Measurements from ENCODE around the gene NEK6. TPM values are rescaled to one million over a fixed set of nuclear protein-coding genes. Genes with fewer than 3 reads are reported as not detected.

The NEK6 gene
- total RNA-seq, 1 donor from 2014 or later = 32.5 TPM

DNA sequence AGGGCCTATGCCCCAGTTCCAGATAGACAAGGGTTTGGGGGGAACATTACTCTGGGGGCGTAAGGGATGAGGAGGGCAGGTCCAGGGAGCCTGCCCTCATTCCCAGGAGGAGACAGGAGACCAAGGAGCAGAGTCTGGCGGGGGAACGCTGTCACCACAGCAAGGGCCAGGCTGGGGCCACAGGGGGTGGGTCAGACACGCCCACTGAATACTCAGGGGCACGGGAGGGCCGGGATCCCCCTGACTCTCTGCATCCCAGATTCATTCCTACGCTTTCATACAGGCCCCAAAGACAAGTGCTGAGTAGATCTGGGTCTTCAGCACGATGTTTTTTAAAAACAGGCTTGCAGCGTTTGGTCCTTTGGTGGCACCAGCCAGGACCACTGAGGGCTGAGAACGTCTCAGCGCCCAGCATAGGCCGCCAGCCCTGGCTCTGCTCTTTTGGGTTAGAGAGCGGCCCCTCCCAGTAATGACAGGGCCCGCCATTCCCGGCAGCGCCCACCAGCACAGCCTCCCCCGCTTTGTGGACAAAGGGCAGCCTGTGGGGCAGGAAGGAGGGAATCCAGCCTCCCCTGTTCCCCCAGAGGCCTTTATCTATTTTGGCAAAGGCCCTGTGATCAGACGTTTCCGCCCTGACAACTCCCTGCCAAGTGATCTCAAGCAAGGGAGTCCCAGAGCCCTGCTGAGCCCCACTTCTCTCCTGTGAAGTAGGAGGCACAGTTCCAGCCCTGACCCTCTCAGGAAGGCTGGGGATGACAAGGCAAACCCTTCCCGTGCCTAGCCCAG lies 24.9 kb downstream of the NEK6 start:
- H3K9me3 Mint-ChIP-seq = no peaks in the 10 kb centered on the region
- H3K4me3 Mint-ChIP-seq = no peak overlapping the region
- no peak overlapping the region for H3K27ac Mint-ChIP-seq
- no peaks in the 10 kb centered on the region for H3K36me3 Mint-ChIP-seq (ENCODE audit: low read depth)
- no peak for DNase-seq
- intact Hi-C loops (cut with micrococcal nuclease) = no loop called here
- H3K27me3 Mint-ChIP-seq = no peaks in the 10 kb centered on the region
- H3K4me1 Mint-ChIP-seq = peaks cover 22% of the 10 kb centered on the region

DNA sequence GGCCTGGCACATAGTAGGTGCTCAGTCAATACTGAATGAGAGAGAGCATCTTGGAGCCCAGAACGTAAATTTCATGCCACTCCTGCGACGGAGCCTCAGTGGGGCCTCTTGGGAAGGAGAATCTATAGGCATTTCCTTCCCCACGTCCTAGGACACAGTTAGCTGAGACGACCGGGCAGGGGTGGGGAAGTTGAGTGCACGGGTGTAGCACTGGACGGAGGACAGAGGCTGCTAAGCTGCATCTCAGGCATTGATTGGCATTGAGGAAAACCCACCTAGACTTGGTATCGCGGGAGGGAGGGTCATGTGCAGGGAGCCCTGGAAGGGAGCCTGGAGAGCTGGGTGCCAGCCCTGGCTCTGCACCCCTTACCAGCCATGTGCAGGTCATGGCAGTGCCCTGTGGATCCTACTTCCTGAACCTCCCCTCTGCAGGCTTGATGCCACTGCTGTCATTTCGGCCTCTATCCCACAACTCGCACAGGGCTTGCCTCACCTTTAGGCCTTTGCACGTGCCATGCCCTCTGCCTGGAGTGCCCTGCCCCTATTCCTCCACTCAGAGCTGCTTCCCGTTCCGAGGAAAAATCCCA lies 25.6 kb downstream of the NEK6 start:
- H3K27ac Mint-ChIP-seq = no peak overlapping the region
- no peak for DNase-seq
- peaks cover 25% of the 10 kb centered on the region for H3K4me1 Mint-ChIP-seq
- no peaks in the 10 kb centered on the region for H3K27me3 Mint-ChIP-seq
- intact Hi-C loops (cut with micrococcal nuclease) = no loop called here
- no peaks in the 10 kb centered on the region for H3K36me3 Mint-ChIP-seq (ENCODE audit: low read depth)
- no peak overlapping the region for H3K4me3 Mint-ChIP-seq
- no peaks in the 10 kb centered on the region for H3K9me3 Mint-ChIP-seq

DNA sequence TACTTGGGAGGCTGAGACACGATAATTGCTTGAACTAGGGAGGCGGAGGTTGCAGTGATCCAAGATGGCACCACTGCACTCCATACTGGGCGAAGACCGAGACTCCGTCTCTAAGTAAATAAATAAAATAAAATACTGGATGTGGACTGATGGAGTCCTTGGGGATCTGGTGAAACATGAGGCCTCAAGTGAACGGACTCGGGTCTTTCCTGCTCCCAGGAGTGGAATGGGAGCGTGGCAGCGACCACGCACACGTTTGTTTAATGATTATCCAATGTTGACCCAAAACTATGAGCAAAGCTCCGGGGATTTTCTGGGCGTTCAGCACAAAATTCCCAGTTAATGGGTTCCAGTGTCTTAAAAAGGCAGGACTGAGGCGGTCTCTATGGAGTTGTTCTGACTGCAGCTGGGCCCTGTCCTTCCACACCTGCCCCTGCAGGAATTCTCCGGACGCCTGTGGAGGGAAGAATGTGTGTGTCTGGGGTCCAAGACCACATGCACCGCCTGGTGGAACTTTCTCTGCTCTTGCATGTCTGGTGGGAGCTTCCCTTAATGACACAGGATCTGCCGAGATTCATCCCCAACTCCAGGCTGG lies 26.6 kb downstream of the NEK6 start:
- H3K27ac Mint-ChIP-seq = no peak overlapping the region
- no peaks in the 10 kb centered on the region for H3K27me3 Mint-ChIP-seq
- no peak overlapping the region for H3K4me3 Mint-ChIP-seq
- intact Hi-C loops (cut with micrococcal nuclease) = no loop called here
- H3K36me3 Mint-ChIP-seq (ENCODE audit: low read depth) = no peaks in the 10 kb centered on the region
- no peaks in the 10 kb centered on the region for H3K9me3 Mint-ChIP-seq
- no peak for DNase-seq
- peaks cover 25% of the 10 kb centered on the region for H3K4me1 Mint-ChIP-seq

DNA sequence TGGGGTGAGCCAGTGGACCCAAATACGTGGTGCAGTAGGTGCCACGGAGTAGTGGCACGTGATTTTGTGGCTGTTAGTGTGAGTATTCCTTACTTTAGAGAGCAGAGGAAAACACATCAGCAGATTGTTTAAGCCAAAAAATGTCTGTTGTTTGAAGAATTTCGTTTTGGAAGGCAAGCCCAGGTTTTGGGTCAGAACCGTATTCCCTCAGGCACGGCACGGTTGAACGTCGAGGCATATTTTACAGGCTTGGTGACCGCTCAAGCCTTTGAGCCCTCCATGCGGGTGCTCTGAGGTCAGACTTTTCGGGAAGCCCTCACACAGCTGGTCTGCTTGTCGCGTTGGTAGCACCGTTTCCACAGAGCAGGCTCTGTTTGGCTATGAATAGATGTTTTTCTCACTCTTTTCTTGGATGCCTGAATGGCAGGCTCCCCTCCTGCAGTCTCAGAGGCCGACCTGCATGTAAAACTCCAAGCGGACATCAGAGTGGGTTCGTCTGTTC lies 27.2 kb downstream of the NEK6 start:
- peak overlapping the region; percentile 20 for H3K27ac Mint-ChIP-seq
- no peaks in the 10 kb centered on the region for H3K36me3 Mint-ChIP-seq (ENCODE audit: low read depth)
- no peak for DNase-seq
- H3K4me3 Mint-ChIP-seq = peak overlapping the region; percentile 28
- peaks cover 25% of the 10 kb centered on the region for H3K4me1 Mint-ChIP-seq
- H3K27me3 Mint-ChIP-seq = no peaks in the 10 kb centered on the region
- intact Hi-C loops (cut with micrococcal nuclease) = no loop called here
- H3K9me3 Mint-ChIP-seq = no peaks in the 10 kb centered on the region

DNA sequence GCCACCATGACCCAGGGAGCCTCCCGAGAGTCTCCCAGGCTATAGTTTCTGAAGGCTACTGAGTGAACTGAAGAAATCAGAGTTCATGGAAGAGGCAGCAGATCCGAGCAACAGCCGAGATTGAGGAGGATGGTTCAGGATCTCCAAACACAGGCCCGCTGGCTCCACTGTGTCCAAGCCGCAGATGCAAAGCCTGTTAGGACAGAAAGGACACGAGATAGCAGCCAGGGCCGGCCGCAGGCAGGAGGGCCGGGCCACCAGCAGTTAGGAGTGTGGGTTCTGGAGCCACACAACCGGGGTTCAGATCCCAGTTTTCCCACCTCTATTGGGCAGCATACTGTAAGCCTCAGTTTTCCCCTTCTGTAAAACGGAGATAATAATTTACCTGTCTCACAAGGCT lies 27.7 kb downstream of the NEK6 start:
- H3K9me3 Mint-ChIP-seq = no peaks in the 10 kb centered on the region
- peak overlapping the region; percentile 28 for H3K4me3 Mint-ChIP-seq
- intact Hi-C loops (cut with micrococcal nuclease) = no loop called here

DNA sequence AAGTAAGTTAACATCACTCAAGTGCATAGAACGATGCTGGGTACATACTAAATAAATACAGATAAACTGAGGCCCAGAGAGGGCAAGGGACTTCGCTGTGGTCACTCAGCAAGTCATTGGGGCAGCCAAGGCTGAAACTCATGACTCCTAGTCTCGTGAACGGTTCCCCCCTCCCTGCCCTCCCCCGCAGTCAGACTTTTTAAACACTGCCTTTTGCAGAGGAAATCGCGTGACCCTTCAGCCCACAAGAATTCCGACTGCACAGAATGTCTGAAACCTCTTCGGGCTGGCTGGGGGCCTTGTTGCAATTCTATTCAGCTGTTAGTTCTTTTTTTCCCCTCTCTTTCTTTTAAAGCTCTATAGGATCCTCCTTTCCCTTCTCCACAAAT lies 28.1 kb downstream of the NEK6 start:
- Mint-ChIP-seq H3K4me1 (peaks cover 26% of the 10 kb centered on the region), H3K4me3 (peak overlapping the region; percentile 83), H3K27me3 (no peaks in the 10 kb centered on the region), H3K27ac (peak overlapping the region; percentile 85), H3K9me3 (no peaks in the 10 kb centered on the region), H3K36me3 (ENCODE audit: low read depth) (no peaks in the 10 kb centered on the region)
- peak; percentile 73 for DNase-seq
- intact Hi-C loops (cut with micrococcal nuclease) = loop anchor here (2.0 kb wide), 2 partner anchors 31 to 69 kb away; no protein-coding TSS in a partner anchor

More for the DNA sequence above, 27.7 kb downstream of the NEK6 start:
- no peaks in the 10 kb centered on the region for H3K36me3 Mint-ChIP-seq (ENCODE audit: low read depth)
- H3K4me1 Mint-ChIP-seq = peaks cover 25% of the 10 kb centered on the region
- DNase-seq = no peak
- peak overlapping the region; percentile 20 for H3K27ac Mint-ChIP-seq
- no peaks in the 10 kb centered on the region for H3K27me3 Mint-ChIP-seq

DNA sequence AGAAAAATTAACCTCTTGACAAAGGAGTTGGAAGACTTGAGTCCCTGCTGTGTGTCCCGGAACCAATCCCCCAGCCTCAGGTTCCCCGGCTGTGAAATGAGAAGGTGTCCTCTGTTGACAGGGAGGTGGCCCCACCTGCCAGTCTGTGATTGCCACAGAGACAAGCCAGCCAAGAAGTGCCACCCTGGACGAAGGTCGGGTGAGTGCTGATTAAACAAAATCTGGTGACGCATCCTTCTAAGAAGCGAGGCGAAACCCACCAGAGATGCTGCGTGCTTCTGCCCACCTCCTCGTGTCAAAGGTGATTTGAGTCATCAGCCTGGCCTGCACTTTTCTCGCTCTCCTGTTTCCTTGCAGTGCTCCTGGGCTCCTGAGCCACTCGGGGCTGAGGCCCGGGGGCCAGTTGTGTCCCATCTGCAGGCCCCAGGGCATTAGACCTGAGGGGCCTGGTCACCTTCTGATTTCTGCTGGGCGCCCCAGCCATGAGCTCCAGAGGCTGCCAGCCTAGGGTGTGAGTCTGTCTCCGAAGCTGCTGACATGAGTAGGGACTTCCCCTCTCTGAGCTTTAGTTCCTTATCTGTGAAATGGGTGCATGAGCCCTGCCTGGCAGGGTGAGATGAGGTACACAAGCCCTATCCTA lies 28.7 kb downstream of the NEK6 start:
- Mint-ChIP-seq H3K27me3 (no peaks in the 10 kb centered on the region), H3K4me3 (peak overlapping the region; percentile 83), H3K9me3 (no peaks in the 10 kb centered on the region), H3K4me1 (peaks cover 30% of the 10 kb centered on the region), H3K36me3 (ENCODE audit: low read depth) (no peaks in the 10 kb centered on the region), H3K27ac (peak overlapping the region; percentile 85)
- peak; percentile 63 for DNase-seq
- intact Hi-C loops (cut with micrococcal nuclease) = loop anchor here (2.0 kb wide), 2 partner anchors 32 to 70 kb away; no protein-coding TSS in a partner anchor

DNA sequence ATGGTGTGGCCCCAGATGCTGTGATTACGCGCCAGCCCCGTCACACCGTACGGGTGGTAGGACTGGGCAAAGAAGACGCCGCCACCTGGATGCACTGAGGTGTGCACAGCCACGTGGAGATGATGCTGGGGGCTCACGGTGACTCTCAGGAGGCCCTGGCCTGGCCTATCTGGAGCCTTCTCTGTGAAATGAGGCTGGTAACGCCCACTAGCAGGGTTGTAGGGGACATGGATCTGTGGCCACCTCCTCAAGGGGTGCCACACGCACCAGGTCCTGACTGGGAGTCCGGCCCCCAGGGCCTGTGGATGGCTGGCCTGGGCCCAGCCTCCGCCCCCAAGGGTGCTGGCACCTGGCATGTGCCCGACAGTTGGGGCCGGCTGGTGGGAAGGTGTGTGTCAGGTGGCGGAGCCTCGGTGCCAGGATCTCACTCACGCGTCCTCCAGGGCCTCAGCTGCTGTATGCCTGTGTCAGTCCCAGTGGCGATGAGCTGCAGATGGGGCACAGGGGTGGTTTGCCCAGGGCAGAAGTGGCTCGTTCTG lies 32.4 kb downstream of the NEK6 start:
- Mint-ChIP-seq H3K9me3 (no peaks in the 10 kb centered on the region), H3K27ac (no peak overlapping the region), H3K27me3 (peaks cover 5% of the 10 kb centered on the region), H3K4me1 (peaks cover 46% of the 10 kb centered on the region), H3K4me3 (no peak overlapping the region), H3K36me3 (ENCODE audit: low read depth) (peaks cover 3% of the 10 kb centered on the region)
- no peak for DNase-seq
- intact Hi-C loops (cut with micrococcal nuclease) = no loop called here

DNA sequence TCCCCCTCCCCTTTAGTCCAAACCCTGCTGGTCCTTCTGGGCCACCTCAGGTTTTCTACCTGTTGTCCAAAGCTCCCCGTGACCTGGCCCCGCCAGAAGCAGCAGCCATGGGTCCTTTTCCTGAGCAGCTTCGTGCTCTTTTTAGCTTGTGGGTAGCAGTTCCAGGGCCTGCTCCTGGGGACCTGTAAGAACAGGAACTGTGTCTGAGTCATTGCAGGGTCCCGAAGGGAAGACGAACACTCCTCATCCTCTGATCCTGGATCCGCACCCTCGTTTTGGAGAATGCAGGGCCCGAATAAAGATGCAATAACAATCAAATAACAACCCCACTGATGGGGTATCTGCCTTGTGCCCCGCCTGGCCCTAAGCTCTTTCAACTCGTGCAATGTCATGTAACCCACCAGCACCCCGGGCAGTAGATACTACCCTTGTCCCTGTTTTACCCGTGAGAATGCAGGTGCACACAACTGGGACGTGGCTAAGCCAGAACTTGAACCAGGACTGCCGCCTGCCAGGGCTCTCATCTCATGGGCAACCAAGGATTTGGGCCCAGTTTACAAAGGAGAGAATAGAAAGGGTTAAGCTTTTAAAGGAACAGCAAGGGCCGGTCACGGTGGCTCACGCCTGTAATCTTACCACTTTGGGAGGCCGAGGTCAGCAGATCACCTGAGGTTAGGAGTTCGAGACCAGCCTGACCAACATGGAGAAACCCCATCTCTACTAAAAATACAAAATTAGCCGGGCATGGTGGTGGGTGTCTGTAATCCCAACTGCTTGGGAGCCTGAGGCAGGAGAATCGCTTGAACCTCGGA lies 33.2 kb downstream of the NEK6 start:
- peak overlapping the region; percentile 43 for H3K27ac Mint-ChIP-seq
- H3K36me3 Mint-ChIP-seq (ENCODE audit: low read depth) = peaks cover 3% of the 10 kb centered on the region
- H3K27me3 Mint-ChIP-seq = peaks cover 5% of the 10 kb centered on the region
- DNase-seq = no peak
- intact Hi-C loops (cut with micrococcal nuclease) = no loop called here
- peaks cover 42% of the 10 kb centered on the region for H3K4me1 Mint-ChIP-seq
- H3K4me3 Mint-ChIP-seq = peak overlapping the region; percentile 67
- H3K9me3 Mint-ChIP-seq = no peaks in the 10 kb centered on the region

DNA sequence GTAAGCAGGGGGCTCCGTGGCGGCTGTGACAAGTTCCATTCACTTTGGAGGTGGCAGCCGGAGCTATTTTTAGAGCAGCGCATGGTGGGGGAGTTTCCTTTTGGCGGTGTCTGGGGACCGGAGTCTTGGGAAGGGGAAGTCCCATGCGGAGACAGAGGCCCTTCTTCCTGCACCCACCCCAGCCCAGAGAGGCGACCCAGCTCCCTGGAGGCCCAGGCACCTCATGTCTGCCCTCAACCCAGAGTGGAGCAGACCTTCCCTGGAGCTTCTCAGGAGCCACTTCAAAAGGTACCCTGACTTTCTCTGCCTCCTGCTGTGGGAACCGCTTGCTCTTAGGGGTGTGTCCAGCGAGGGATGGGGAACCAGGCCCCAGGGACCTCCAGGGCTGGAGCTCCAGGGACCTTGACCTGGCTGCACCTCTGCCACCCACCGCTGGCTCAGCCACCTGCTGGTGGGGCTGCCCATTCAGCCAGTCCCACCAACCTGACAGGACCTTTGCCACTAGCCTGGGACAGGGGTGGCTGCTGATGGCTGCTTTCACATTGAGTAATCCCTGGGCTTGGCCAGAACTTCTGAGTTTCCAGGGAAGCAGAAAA lies 34.1 kb downstream of the NEK6 start:
- intact Hi-C loops (cut with micrococcal nuclease) = no loop called here
- peak overlapping the region; percentile 58 for H3K27ac Mint-ChIP-seq

DNA sequence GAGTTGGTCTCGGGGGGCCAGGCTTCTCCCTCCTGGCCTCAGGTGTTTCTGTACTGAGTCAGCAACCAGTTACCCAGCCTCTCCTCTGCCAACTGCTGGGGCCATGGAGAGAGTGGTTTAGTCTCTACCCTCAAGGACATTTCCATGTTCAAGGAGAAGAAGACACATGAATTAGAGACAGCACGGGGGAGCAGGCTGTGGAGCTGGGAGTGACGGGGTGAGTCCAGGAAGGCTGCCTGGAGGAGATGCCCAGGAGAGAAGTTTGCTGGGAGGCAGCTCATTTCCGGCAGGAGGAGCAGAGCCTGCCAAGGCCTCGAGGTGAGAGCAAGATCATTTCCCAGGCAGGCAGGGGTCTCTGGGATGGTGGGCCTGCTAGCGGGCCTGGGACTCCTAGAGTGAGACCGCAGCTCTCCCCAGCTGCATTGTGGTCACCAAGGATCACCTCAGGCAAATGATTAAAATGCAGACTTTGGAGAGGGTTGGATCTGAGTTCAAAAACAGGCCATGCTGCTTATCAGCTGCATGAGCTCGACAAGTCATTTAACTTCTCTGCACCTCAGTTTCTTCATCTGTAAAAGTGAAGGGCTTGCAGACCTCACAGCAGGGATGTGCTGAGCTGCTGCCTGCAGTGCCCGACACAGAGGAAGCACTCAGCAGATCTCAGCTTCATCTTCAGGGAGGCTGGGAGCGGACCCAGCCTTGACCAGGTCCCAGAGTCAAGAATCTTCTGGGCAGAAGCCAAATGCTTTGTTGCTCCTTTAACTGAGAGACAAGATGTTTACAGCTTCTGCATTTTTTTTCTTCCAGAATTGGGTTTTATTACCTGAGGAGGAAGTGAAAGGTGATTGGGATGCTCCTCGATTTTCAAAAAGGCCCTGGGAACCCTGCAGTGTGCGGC lies 35.2 kb downstream of the NEK6 start:
- Mint-ChIP-seq H3K27me3 (peaks cover 5% of the 10 kb centered on the region), H3K27ac (peak overlapping the region; percentile 35), H3K4me3 (peak overlapping the region; percentile 67), H3K36me3 (ENCODE audit: low read depth) (peaks cover 3% of the 10 kb centered on the region), H3K4me1 (peaks cover 25% of the 10 kb centered on the region), H3K9me3 (no peaks in the 10 kb centered on the region)
- intact Hi-C loops (cut with micrococcal nuclease) = no loop called here
- DNase-seq = no peak

More for the DNA sequence above, 34.1 kb downstream of the NEK6 start:
- peak; percentile 77 for DNase-seq
- H3K4me3 Mint-ChIP-seq = peak overlapping the region; percentile 67
- no peaks in the 10 kb centered on the region for H3K9me3 Mint-ChIP-seq
- H3K4me1 Mint-ChIP-seq = peaks cover 33% of the 10 kb centered on the region
- peaks cover 5% of the 10 kb centered on the region for H3K27me3 Mint-ChIP-seq
- H3K36me3 Mint-ChIP-seq (ENCODE audit: low read depth) = peaks cover 3% of the 10 kb centered on the region
